HG03139 (cell line): Measurements from ENCODE around the gene COL6A1.
"Not testable (repeated sequence)": the region's sequence is repeated elsewhere in the genome, so short reads cannot be mapped to it uniquely, and the experiment has no call there.

Experiments
- ATAC-seq: cut with Tn5 transposase; IDR thresholded peaks from one replicate; pipeline ENCODE4 v1.9.1; 2021; ENCODE audit not compliant: unreplicated experiment

COL6A1 gene

GRCh38 chr21:45966791-45967394, 14.7 kb upstream of the COL6A1 start:
- no peak for ATAC-seq

GRCh38 chr21:45969921-45970673, 11.5 kb upstream of the COL6A1 start:
- no peak for ATAC-seq

DNA sequence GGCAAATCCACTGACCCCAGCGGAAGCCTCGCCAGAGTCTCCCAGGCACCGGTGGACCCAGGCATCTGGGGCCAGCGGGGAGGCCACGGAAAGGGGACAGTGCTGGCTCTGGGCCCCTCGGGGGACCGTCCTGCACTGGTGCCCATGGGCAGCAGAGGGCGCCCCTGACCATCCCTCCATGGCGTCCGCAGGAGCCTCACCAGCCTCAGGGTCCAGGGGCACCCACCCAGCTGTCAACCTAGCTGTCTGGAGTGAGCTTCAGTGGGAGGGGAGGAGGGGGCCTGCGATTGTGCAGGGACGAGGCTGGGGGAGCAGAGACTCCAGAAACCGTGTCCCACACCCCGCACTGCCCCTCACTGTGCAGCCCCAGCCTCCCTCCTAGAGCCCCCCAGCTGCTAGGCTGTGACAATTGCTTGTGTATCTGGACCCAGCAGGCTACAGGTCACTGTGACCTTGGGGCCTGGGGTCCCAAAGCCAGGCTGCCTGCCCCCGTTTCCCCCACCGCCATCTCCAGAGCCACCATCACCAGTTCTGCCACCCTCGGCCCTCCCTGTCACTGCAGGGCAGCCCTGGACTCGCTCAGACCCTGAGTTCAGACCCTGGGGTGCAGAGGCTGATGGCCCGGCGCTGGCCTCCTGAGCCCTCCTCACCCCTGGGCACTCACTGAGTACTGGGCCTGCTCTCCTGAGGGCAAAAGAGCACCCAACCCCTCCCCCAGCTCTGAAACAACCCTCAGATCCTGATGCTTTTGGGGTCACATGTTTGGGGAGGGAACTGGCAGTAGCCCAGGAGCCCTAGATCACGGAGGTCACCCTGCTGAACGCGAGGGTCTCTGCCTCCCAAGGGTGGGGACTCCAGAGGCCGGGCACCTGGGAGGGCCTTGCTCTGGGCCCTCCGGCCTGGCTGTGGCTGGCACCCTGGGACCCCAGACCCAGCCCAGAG, 10.6 kb upstream of the COL6A1 start:
- ATAC-seq, result no peak

DNA sequence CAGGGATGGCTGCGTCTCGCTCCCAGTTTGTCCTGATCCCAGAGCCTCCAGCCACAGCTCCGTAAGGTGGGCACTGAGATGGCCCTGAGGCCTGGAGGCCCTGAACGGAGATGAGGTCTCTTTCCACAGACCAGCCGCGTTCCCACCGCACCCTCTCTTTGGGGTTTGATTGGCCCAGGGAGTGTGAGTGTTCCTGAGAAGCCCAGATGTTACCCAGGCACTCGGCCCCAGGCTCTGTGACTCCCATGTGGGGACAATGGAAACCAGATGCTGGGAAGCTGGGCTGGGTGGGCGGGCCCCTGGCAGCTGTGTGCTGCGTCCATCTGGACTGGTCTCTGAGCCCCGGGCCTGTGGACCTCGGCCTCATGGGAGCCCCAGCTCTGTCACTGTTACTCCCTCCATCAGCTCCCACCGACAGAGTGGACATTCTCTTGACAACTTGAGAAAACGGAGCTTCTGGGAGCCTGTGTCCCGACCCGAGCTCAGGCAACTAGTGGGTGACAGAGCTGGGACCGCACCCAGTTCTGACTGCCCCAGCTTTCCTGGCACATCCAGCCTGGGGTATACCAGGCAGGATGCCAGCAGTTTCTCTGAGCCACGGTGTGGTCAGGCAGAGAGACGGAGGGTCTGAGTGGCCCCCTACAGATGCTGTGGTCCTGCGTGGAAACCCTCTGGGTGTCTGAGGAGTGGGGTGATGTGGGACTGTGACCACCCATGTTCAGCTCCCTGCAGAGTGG, 9.8 kb upstream of the COL6A1 start:
- ATAC-seq, result no peak

GRCh38 chr21:45972353-45972715, 9.2 kb upstream of the COL6A1 start:
- no peak for ATAC-seq

GRCh38 chr21:45972716-45973474, 8.7 kb upstream of the COL6A1 start:
- no peak for ATAC-seq

- ATAC-seq, result no peak
Measured at GRCh38 chr21:45973475-45974072, 8.0 kb upstream of the COL6A1 start.

DNA sequence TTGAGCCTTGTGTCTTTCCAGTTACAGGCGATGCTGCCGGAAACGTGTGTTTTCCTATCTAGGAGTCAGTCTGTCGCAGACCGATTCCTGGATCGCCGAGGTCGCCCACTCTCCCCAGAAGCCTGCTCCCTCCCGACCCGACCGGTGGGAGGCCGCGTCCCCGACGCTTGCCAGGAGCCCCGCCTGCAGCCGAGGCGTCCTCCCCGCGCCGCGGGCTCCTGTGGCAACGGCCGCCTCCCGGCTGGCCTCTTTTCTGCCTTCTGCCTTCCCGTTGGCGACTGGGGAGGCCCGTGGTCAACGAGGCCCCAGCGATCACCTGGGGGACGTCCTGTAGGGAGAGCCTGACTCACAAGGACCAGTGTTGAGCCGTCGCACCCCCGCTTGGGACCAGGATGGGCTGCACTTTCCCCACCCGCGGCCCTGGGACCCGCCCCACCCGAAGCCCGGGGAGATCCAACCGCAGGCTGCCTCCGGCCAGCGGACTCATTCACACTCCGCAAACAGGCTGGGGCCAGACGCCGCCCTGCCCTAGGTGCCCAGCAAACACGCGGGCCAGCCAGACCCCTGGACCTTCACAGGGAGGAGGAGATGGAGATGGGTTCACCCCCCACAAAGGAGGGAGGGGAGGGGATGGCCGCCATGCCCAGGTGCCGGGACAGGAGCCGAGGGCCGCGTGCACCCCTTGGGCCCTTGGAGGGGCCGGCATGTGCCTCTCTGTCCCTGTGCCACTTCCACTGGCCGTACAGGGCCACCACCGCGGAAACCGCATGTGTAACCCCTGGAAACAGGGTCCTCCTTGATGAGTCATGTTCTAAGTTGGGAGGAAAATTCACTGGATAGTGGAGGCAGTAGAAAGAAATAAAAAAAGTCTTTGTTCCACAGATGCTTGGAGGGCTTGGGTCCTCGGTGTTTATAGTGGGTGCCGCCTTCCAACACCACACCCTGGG, 7.2 kb upstream of the COL6A1 start:
- no peak for ATAC-seq

DNA sequence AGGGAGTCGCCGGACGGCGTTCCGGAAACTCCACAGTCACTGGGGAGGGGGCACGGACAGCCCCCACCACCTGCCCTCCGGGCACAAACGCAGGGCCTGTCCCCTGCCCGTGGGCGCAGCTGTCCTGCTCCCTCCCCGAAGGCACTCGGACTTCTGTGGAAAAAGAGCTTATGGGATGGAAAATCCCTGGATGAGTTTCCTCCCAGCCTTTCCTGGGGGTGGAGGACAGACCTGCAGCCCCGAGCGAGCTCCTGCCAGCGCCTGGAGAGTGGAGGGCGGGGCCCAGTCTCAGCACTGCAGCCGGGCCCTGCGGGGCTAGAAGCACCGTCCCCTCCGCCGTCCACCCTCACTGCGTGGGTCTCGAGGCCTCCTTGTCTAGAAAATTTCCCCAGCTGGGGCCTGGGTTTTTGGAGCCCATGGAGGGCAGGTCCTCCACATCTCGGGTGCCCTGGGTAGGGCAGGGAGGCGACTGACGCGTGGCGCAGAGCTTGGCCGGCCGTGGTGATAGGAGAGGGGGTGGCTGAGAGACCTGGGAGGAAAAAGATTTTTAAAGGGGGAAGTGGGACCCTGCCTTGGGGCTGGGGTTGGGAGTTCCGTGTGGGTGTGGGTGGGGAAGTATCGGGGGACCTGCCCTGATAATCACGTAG, 6.4 kb upstream of the COL6A1 start:
- no peak for ATAC-seq

DNA sequence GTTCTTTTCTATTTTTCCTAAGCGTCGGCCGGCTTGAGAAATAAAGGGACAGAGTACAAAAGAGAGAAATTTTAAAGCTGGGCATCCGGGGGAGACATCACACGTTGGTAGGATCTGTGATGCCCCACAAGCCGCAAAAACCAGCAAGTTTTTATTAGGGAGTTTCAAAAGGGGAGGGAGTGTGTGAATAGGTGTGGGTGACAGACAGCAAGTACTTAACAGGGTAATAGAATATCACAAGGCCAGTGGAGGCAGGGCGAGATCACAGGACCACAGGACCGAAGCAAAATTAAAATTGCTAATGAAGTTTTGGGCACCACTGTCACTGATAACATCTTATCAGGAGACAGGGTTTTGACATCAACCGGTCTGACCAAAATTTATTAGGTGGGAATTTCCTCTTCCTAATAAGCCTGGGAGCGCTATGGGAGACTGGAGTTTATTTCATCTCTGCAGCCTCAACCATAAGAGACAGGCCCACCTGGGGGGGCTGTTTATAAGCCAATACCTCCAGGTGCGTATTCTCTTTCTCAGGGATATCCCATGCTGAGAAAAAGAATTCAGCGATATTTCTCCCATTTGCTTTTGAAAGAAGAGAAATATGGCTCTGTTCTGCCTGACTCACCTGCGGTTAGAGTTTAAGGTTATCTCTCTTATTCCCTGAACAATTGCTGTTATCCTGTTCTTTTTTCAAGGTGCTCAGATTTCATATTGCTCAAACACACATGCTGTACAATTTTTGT, 5.7 kb upstream of the COL6A1 start:
- ATAC-seq, result not testable (repeated sequence)

DNA sequence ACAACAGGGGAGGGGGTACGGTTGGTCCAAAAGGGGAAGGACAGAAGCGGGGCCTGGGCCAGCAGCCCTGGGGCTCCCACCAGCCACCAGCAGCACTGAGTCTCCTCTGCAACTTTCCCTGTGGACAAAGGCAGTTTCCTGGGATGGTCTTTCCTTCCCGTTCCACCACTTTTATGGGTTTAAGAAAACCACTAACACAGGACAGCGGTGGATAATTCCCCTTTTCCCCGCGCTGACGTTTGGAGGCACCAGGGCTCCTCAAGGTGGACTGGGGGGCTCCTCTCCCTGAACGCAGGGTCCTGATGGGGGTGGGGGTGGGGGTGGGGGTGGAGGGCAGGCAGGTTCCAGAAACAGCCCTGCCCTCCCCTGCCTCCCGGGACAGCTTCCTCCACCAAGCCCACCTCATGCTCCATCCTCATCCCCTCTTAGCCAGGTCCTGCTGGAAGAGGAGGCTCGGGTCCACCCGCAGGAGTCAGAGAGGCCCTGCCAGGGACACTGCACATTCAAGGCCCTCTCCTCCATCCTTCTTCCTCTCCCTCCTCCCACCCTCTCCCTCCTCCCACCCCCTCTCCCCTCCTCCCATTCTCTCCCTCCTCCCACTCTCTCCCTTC, 4.8 kb upstream of the COL6A1 start:
- ATAC-seq, result no peak

DNA sequence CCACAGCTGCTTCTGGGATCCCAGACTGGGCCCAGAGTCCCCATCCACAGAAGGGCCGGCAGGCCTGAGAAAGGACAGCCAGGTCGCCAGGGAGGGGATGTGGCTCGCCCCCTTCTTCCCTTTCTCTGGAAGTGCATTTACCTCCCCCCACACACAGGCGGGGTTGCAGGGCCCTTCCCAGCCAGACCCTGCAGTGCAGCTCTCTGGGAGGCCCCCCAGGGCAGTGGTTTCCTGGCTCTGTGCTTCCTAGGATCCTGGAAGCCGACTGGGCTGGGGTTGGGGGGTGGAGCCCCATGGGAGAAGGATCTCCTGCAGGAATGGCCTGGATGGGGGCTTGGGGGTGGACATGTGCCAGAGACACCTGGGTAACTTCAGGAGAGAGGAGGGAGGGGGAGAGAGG, 4.2 kb upstream of the COL6A1 start:
- ATAC-seq, result no peak

DNA sequence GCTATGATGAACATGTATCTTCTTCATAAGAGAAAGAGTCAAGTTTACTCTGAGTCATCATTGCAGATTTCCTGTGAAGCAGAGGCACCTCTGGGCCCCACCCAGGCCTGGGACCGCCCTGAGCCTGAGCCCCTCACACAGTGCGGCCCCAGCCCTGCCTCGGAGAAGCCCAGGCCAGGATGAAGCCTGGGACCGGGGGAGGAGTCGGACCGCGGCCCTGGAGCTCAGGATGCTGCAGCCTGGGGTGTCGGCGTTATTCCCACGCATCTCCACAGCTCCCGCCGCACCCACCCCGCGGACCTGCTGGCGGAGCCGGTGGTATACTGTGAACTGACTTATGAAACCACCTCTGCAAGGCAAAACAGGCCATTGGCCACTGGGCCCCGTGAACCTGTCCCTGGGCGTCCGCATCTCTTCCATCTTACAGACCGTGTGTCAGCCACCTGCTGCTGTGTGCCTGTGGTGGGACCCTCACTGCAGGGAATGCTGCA, 2.4 kb upstream of the COL6A1 start:
- no peak for ATAC-seq

DNA sequence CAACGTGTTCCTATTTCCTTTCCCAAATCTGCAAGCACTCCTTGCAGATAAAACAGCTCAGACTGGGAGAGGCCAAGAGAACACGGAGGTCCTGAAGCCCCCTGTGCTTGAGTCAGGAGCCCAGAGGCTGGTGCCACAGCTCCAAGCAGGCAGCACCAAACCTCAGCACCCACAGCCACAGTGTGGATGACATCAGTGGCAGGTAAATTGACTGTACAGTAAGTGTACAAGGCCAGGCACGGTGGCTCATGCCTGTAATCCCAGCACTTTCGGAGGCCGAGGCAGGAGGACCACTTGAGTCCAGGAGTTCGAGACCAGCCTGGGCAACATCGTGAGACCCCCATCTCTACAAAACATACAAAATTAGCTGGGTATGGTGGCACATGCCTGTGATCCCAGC, 1.9 kb upstream of the COL6A1 start:
- no peak for ATAC-seq

DNA sequence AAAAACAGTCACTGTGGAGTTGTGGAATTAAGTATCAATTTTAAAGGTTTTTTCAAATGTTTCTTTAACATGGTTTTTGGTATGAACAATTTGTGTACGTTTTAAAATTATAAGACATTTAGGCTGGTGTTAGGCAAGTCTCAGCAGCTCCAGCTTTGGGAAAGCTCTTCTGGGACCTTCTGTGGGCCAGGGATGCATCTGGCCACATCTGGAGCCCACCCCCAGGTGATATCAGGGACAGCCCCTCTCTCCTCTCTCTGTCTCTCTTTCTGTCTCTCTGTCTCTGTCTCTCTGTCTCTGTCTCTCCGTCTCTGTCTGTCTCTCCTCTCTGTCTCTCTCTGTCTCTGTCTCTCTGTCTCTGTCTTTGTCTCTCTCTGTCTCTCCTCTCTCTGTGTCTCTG, 1.3 kb upstream of the COL6A1 start:
- no peak for ATAC-seq

- ATAC-seq, result no peak
Measured at GRCh38 chr21:45980697-45981096, 873 bp upstream of the COL6A1 start.

DNA sequence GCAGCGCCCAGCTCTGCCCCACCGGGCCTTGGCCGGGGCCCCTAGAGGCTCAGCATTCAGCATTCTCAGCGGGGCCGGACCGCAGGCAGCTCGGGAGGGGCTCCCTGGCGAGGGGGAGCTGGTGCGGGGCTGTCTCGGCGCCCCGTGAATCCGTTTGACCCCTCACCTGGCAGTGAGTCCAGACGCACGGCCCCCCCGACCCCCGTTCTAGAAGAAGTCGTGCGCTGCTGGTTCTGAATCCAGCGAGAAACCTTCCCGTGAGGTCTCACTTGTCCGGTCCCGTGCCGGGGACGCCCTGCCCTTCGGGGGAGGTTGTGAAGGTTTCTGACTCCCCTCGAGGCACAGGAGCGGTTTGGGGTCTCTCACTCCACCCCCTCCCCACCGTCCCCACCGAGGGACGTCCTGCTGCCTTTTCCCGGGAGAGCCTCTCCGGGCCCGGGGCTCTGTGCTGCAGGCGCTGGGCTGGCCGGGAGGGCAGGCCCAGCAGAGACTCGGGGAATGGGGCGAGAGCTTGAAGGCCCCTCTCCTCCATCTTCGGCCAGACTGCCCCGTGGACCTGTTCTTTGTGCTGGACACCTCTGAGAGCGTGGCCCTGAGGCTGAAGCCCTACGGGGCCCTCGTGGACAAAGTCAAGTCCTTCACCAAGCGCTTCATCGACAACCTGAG, 655 bp downstream of the COL6A1 start:
- ATAC-seq, result no peak
